Stimulated activated memory B cell treated with anti-CD40 and anti-IgM and Interleukin-4, amounts not matched to agents 10 μg/mL and 1 μg/mL and 100 μg/mL, for 72 hours (primary cell): Measurements from ENCODE around the gene GPR135.

ENCODE experiments used
- ATAC-seq: fragments of 150-1000 bp; cut with Tn5 transposase; 2 replicates; pipeline ENCODE4 v1.10.0; 2021
- H3K27ac Mint-ChIP-seq: one replicate; pipeline ENCODE4 v1.8.0; 2022; ENCODE audit warnings: mild to moderate bottlenecking, mixed read lengths
- H3K27me3 Mint-ChIP-seq: one replicate; pipeline ENCODE4 v1.8.0; 2022; ENCODE audit warnings: mixed read lengths
- H3K36me3 Mint-ChIP-seq: one replicate; pipeline ENCODE4 v1.8.0; 2022; ENCODE audit warnings: mixed read lengths
- H3K4me1 Mint-ChIP-seq: one replicate; pipeline ENCODE4 v1.8.0; 2022; ENCODE audit warnings: mixed read lengths
- H3K4me3 Mint-ChIP-seq: one replicate; pipeline ENCODE4 v1.8.0; 2022; ENCODE audit warnings: mild to moderate bottlenecking, moderate library complexity, mixed read lengths
- H3K9me3 Mint-ChIP-seq: one replicate; pipeline ENCODE4 v1.8.0; 2022; ENCODE audit warnings: mixed read lengths

GPR135 gene

GRCh38 chr14:59482541-59483331, 17.6 kb upstream of the GPR135 start:
- no peaks in the 10 kb centered on the region for H3K9me3 Mint-ChIP-seq
- peak overlapping the region; percentile 87 for H3K27ac Mint-ChIP-seq
- H3K4me3 Mint-ChIP-seq: peak overlapping the region; percentile 80
- peaks cover 48% of the 10 kb centered on the region for H3K4me1 Mint-ChIP-seq
- no peaks in the 10 kb centered on the region for H3K36me3 Mint-ChIP-seq
- H3K27me3 Mint-ChIP-seq: no peaks in the 10 kb centered on the region
- no peak for ATAC-seq

GRCh38 chr14:59481871-59482540, 16.8 kb upstream of the GPR135 start:
- Mint-ChIP-seq H3K9me3 (no peaks in the 10 kb centered on the region), H3K27me3 (no peaks in the 10 kb centered on the region), H3K27ac (no peak overlapping the region), H3K4me3 (peak overlapping the region; percentile 80), H3K36me3 (no peaks in the 10 kb centered on the region), H3K4me1 (peaks cover 48% of the 10 kb centered on the region)
- ATAC-seq: no peak

- Mint-ChIP-seq H3K4me1 (peaks cover 48% of the 10 kb centered on the region), H3K27me3 (no peaks in the 10 kb centered on the region), H3K27ac (peak overlapping the region; percentile 48), H3K36me3 (peaks cover 4% of the 10 kb centered on the region), H3K9me3 (no peaks in the 10 kb centered on the region), H3K4me3 (no peak overlapping the region)
- no peak for ATAC-seq
Measured at GRCh38 chr14:59481407-59481806, 16.2 kb upstream of the GPR135 start.

- H3K36me3 Mint-ChIP-seq: peaks cover 7% of the 10 kb centered on the region
- no peak overlapping the region for H3K27ac Mint-ChIP-seq
- peaks cover 41% of the 10 kb centered on the region for H3K4me1 Mint-ChIP-seq
- H3K4me3 Mint-ChIP-seq: no peak overlapping the region
- no peaks in the 10 kb centered on the region for H3K27me3 Mint-ChIP-seq
- ATAC-seq: no peak
- no peaks in the 10 kb centered on the region for H3K9me3 Mint-ChIP-seq
Measured at GRCh38 chr14:59480166-59480565, 15.0 kb upstream of the GPR135 start.

- Mint-ChIP-seq H3K4me3 (no peak overlapping the region), H3K27me3 (no peaks in the 10 kb centered on the region)
Measured at GRCh38 chr14:59478540-59478939, 13.4 kb upstream of the GPR135 start.

GRCh38 chr14:59475709-59476108, 10.5 kb upstream of the GPR135 start:
- no peak for ATAC-seq
- H3K9me3 Mint-ChIP-seq: no peaks in the 10 kb centered on the region
- no peaks in the 10 kb centered on the region for H3K27me3 Mint-ChIP-seq
- H3K36me3 Mint-ChIP-seq: peaks cover 18% of the 10 kb centered on the region
- no peak overlapping the region for H3K4me3 Mint-ChIP-seq
- no peak overlapping the region for H3K27ac Mint-ChIP-seq
- H3K4me1 Mint-ChIP-seq: peaks cover 9% of the 10 kb centered on the region

More at GRCh38 chr14:59478540-59478939, 13.4 kb upstream of the GPR135 start:
- peaks cover 37% of the 10 kb centered on the region for H3K4me1 Mint-ChIP-seq
- no peaks in the 10 kb centered on the region for H3K9me3 Mint-ChIP-seq
- H3K36me3 Mint-ChIP-seq: peaks cover 10% of the 10 kb centered on the region
- ATAC-seq: no peak
- H3K27ac Mint-ChIP-seq: no peak overlapping the region

GRCh38 chr14:59474172-59474571, 9.0 kb upstream of the GPR135 start:
- no peaks in the 10 kb centered on the region for H3K9me3 Mint-ChIP-seq
- peaks cover 18% of the 10 kb centered on the region for H3K36me3 Mint-ChIP-seq
- H3K4me1 Mint-ChIP-seq: no peaks in the 10 kb centered on the region
- H3K27me3 Mint-ChIP-seq: no peaks in the 10 kb centered on the region
- no peak overlapping the region for H3K27ac Mint-ChIP-seq
- ATAC-seq: no peak
- H3K4me3 Mint-ChIP-seq: no peak overlapping the region

GRCh38 chr14:59464486-59465315, 479 bp downstream of the GPR135 start:
- Mint-ChIP-seq H3K4me3 (peak overlapping the region; percentile 89), H3K9me3 (no peaks in the 10 kb centered on the region), H3K4me1 (peaks cover 8% of the 10 kb centered on the region), H3K27me3 (no peaks in the 10 kb centered on the region), H3K27ac (peak overlapping the region; percentile 65), H3K36me3 (peaks cover 15% of the 10 kb centered on the region)
- peak; percentile 86 for ATAC-seq

GRCh38 chr14:59463787-59464485, 1.2 kb downstream of the GPR135 start:
- no peaks in the 10 kb centered on the region for H3K27me3 Mint-ChIP-seq
- H3K36me3 Mint-ChIP-seq: peaks cover 16% of the 10 kb centered on the region
- H3K27ac Mint-ChIP-seq: peak overlapping the region; percentile 65
- peak; percentile 64 for ATAC-seq
- H3K4me3 Mint-ChIP-seq: peak overlapping the region; percentile 89
- H3K4me1 Mint-ChIP-seq: peaks cover 8% of the 10 kb centered on the region
- no peaks in the 10 kb centered on the region for H3K9me3 Mint-ChIP-seq

- H3K36me3 Mint-ChIP-seq: peaks cover 31% of the 10 kb centered on the region
- peaks cover 5% of the 10 kb centered on the region for H3K9me3 Mint-ChIP-seq
- no peak overlapping the region for H3K4me3 Mint-ChIP-seq
- no peak overlapping the region for H3K27ac Mint-ChIP-seq
- H3K4me1 Mint-ChIP-seq: peaks cover 8% of the 10 kb centered on the region
- H3K27me3 Mint-ChIP-seq: no peaks in the 10 kb centered on the region
- ATAC-seq: no peak
Measured at GRCh38 chr14:59461891-59462290, 3.3 kb downstream of the GPR135 start.

GRCh38 chr14:59460378-59460777, 4.8 kb downstream of the GPR135 start:
- H3K27me3 Mint-ChIP-seq: no peaks in the 10 kb centered on the region
- H3K4me3 Mint-ChIP-seq: no peak overlapping the region
- peaks cover 44% of the 10 kb centered on the region for H3K36me3 Mint-ChIP-seq
- ATAC-seq: no peak
- H3K27ac Mint-ChIP-seq: no peak overlapping the region
- peaks cover 8% of the 10 kb centered on the region for H3K4me1 Mint-ChIP-seq
- H3K9me3 Mint-ChIP-seq: peaks cover 5% of the 10 kb centered on the region

- Mint-ChIP-seq H3K27ac (no peak overlapping the region), H3K4me3 (no peak overlapping the region), H3K4me1 (no peaks in the 10 kb centered on the region), H3K36me3 (peaks cover 63% of the 10 kb centered on the region), H3K27me3 (no peaks in the 10 kb centered on the region), H3K9me3 (peaks cover 5% of the 10 kb centered on the region)
- no peak for ATAC-seq
Measured at GRCh38 chr14:59458486-59458885, 6.7 kb downstream of the GPR135 start.

- no peak for ATAC-seq
- Mint-ChIP-seq H3K36me3 (peaks cover 65% of the 10 kb centered on the region), H3K4me1 (no peaks in the 10 kb centered on the region), H3K4me3 (no peak overlapping the region), H3K9me3 (peaks cover 5% of the 10 kb centered on the region), H3K27ac (no peak overlapping the region), H3K27me3 (no peaks in the 10 kb centered on the region)
Measured at GRCh38 chr14:59455411-59455810, 9.8 kb downstream of the GPR135 start.

GRCh38 chr14:59454139-59454538, 11.0 kb downstream of the GPR135 start:
- H3K4me3 Mint-ChIP-seq: no peak overlapping the region
- H3K9me3 Mint-ChIP-seq: peaks cover 5% of the 10 kb centered on the region
- H3K4me1 Mint-ChIP-seq: no peaks in the 10 kb centered on the region
- peaks cover 57% of the 10 kb centered on the region for H3K36me3 Mint-ChIP-seq
- no peaks in the 10 kb centered on the region for H3K27me3 Mint-ChIP-seq
- no peak overlapping the region for H3K27ac Mint-ChIP-seq
- no peak for ATAC-seq

GRCh38 chr14:59451849-59452248, 13.3 kb downstream of the GPR135 start:
- no peak overlapping the region for H3K27ac Mint-ChIP-seq
- peaks cover 42% of the 10 kb centered on the region for H3K36me3 Mint-ChIP-seq
- ATAC-seq: no peak
- no peaks in the 10 kb centered on the region for H3K27me3 Mint-ChIP-seq
- no peak overlapping the region for H3K4me3 Mint-ChIP-seq
- H3K9me3 Mint-ChIP-seq: no peaks in the 10 kb centered on the region
- H3K4me1 Mint-ChIP-seq: no peaks in the 10 kb centered on the region
